ENCODE results near the gene HAUS8.
"Not testable (repeated sequence)": the region's sequence is repeated elsewhere in the genome, so short reads cannot be mapped to it uniquely, and the experiment has no call there.

Gene HAUS8

DNA sequence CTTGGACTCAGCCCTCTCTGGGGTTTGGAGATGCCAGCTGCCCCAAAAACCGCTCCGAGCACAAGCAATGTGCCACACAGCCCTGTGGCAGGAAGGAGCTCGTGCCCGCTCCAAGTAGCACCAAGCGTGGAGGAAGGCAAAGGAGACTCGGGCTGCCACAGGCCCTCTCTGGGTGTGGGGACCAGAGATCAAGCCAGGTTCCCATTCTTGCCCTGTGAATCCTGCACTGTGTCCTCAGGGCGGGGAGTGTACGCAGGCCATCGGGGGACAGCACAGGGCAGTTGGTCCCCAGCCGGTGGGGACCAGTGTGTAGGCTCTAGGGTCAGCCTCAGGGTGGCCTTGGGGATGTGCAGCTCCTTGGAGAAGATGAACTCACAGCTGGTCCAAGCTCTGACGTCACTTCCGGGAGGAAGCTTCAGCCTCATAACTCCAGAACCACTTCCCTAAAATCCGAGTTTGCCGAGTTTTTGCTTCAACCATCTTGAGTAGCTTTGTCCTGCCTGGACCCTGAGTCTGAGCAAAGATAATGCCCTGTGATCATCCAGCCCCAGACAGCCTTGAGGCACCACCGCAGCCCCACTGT, 39.3 kb downstream of the HAUS8 start:
- DNase-seq (ENCODE audit: low read depth in 2 of 2): no peak

GRCh38 chr19:17031741-17032140, 43.5 kb downstream of the HAUS8 start:
- DNase-seq (ENCODE audit: low read depth in 2 of 2): no peak

GRCh38 chr19:17027535-17027975, 47.7 kb downstream of the HAUS8 start:
- DNase-seq (ENCODE audit: low read depth in 2 of 2): no peak

GRCh38 chr19:17026706-17027534, 48.3 kb downstream of the HAUS8 start, which contains the start of gene CPAMD8:
TSS of gene CPAMD8 (minus strand) at chr19:17026810. CDS start at chr19:17026642, 168 bp downstream.
- DNase-seq (ENCODE audit: low read depth in 2 of 2): no peak

- DNase-seq (ENCODE audit: low read depth in 2 of 2): no peak
These were observed 49.1 kb downstream of the HAUS8 start for GRCh38 chr19:17025991-17026658.

DNA sequence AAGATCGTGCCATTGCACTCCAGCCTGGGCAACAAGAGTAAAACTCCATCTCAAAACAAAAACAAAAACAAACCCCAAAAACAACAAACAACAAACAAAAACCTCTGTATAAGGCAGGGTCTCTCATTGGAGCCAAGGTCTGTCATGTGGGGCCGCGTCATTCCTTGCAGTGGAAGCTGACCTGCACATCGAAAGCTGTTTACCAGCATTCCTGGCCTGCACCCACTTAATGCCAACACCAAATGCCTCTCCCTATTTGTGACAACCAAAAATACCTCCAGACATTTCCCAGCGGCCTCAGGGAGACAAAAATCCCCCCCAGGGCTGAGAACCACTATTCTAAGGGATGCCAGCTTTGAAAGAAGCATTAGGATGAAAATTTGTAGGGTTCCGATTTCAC, 49.9 kb downstream of the HAUS8 start:
- DNase-seq (ENCODE audit: low read depth in 2 of 2): no peak

DNA sequence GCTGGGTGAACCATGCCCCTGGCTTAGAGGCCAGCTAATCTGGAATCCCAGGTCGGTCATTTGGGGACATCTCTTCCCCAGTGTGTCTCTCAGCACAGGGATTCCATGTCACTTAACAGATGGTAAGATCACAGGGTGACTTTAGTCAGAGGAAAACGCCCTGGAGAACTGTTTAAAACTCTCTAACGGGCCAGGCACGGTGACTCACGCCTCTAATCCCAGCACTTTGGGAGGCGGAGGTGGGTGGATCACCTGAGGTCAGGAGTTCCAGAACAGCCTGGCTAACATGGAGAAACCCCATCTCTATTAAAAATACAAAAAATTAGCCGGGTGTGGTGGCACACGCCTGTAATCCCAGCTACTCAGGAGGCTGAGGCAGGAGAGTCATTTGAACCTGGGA, 50.3 kb downstream of the HAUS8 start:
- DNase-seq (ENCODE audit: low read depth in 2 of 2): not testable (repeated sequence)

DNA sequence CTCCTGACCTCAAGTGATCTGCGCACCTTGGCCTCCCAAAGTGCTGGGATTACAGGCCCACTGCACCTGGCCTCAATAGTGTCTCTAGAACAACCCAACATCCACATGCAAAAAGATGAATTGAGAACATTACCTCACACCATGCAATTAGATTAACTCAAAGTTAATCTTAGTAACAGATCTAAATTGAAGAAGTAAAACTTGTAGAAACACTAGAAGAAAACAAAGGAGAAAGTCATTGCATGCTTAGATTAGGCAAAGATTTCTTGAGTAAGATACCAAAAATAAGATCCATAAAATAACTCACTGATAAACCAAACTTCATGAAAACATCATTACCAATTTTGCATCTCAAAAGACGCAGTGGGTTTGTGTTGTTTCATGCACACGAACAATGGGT, 51.4 kb downstream of the HAUS8 start:
- no peak for DNase-seq (ENCODE audit: low read depth in 2 of 2)

DNA sequence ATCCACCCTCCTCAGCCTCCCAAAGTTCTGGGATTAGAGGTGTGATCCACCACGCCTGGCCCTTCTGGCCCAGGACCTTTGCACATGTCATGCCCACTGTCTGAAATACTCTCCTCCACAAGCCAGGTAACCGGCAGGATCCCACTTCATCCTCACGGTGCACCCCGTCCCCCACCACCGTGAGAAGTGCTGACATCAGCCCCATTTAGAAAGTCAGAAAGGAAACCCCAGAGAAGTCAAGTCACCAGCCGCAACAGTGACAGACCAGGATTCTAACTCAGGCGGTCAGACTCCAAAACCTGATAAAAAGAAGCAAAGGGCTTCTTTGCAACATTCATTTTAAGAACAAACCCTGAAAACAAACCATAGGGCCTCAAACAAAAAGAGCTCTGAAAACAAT, 52.5 kb downstream of the HAUS8 start:
- DNase-seq (ENCODE audit: low read depth in 2 of 2): no peak

- no peak for DNase-seq (ENCODE audit: low read depth in 2 of 2)
These were observed 53.3 kb downstream of the HAUS8 start for GRCh38 chr19:17021793-17022590.

DNA sequence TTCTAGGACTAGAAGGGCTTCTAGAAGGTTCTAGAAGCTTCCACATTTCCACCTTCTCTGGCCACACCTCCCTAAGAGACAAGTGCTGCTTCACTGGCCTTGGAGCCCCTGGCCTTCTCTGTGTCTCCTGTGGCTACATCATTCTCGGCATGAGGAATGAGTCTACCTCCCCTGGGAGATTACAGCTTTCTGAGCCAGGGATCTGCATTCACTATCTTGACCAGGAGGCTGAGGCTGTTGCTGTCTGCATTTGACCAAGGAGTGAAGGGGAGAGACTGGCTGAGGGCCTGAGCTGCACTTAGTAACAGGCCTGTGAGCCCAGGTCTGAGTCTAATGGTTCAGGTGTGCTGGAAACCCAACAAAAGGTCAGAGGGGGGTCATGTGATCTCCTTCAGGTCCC, 53.9 kb downstream of the HAUS8 start:
- DNase-seq (ENCODE audit: low read depth in 2 of 2): no peak

- no peak for DNase-seq (ENCODE audit: low read depth in 2 of 2)
These were observed 54.4 kb downstream of the HAUS8 start for GRCh38 chr19:17020823-17021222.

GRCh38 chr19:17020385-17020784, 54.9 kb downstream of the HAUS8 start:
- DNase-seq (ENCODE audit: low read depth in 2 of 2): no peak

DNA sequence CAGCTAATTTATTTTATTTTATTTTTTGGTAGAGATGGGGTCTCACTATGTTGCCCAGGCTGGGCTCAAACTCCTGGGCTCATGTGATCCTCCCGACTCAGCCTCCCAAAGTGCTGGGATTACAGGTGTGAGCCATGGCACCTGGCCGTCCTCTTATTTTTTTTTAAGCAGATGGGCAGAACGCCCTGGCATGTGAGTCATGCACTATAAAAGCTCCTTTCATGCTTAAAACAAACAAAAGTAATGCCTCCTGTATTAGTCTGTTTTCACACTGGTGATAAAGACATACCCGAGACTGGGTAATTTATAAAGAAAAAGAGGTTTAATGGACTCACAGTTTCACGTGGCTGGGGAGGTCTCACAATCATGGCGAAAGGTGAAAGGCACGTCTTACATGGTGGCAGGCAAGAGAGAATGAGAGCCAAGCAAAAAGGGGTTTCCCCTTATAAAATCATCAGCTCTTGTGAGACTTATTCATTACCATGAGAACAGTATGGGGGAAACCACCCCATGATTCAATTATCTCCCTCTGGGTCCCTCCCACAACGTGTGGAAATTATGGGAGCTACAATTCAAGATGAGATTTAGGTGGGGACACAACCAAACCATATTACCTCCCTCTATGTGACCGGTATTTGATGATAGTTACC, 60.9 kb downstream of the HAUS8 start:
- DNase-seq (ENCODE audit: low read depth in 2 of 2): not testable (repeated sequence)

- DNase-seq (ENCODE audit: low read depth in 2 of 2): no peak
These were observed 63.8 kb downstream of the HAUS8 start for GRCh38 chr19:17011485-17011884.

DNA sequence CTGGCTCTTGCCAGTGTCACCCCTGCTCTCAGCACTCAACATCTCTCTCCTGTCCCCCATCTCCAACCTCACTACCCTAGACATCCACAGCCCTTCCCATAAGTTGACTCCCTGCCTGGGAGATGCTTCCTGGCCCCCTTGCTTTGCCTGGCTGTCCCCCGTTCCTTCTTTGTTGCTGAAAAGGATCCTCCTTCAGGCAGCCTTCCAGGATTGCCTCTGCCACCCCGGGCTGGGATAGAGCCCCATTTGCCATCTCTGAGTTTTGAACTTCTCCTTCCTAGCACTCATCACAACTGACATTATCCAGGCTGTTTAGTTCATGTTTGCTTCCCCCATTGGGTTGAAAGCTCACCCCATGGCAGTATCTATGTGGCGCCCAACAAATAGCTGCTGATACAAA, 68.7 kb downstream of the HAUS8 start:
- no peak for DNase-seq (ENCODE audit: low read depth in 2 of 2)

DNA sequence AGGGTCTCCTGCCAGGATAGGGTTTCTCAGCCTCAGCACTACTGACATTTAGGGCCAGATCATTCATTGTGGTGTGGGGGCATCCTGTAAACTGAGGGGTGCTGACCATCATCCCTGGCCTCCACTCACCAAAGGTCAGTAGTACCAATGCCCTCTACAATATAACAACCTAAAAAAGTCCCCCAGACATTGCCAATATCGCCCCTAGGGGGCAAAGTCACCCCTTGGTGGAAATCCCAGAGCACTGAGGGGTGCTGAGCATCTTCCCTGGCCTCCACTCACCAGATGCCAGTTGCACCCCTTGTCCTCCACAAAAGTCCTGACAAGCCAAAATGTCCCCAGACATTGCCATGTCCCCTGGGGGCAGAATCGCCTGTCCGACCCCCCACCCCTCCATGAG, 70.3 kb downstream of the HAUS8 start:
- no peak for DNase-seq (ENCODE audit: low read depth in 2 of 2)

DNA sequence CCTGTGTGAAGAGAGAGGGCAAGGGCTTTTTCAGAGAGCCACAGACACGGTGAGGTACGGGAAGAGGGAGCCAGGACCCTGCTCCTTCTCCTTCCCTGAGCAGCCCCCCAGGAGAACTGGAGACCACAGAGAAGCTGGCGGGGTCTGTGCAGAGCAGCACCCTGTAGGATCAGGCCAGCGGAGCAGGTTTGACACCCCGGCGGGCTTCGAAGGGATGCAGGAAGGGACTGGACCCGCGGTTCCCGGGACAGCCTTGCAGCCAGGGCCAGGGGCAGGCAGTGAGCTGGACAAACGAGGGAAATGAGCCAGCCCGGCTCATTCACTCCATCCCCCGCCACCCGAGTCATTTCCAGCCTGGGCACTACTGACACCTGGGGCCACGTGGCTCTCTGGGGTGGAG, 70.9 kb downstream of the HAUS8 start:
- no peak for DNase-seq (ENCODE audit: low read depth in 2 of 2)

DNA sequence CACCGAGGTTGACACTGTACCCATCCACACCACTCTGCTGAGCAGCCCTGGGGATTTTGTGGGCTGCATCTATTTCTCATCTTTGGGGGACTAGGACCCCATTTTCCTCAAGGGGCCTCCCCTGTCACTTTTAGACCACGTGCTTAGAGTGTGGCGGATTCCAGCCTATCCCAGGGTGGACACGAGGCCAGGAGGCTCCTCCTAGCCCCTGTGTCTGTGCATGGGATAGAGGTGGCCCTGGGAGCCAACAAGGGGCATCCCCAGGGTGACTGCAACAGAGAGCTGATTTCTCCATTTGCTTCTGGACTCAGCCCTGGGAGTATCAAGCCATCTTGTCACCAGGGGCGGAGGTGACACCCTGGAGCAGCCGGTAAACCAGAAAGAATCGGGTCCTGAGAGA, 72.8 kb downstream of the HAUS8 start:
- no peak for DNase-seq (ENCODE audit: low read depth in 2 of 2)

GRCh38 chr19:17001603-17002183, 73.6 kb downstream of the HAUS8 start:
- no peak for DNase-seq (ENCODE audit: low read depth in 2 of 2)
